COR-L47 (cell line): ENCODE results near the gene ZSCAN2.

Source experiments
- DNase-seq: peaks from one replicate; lab custom pipeline; 2025; lab: John Stamatoyannopoulos, UW

ZSCAN2 gene

DNA sequence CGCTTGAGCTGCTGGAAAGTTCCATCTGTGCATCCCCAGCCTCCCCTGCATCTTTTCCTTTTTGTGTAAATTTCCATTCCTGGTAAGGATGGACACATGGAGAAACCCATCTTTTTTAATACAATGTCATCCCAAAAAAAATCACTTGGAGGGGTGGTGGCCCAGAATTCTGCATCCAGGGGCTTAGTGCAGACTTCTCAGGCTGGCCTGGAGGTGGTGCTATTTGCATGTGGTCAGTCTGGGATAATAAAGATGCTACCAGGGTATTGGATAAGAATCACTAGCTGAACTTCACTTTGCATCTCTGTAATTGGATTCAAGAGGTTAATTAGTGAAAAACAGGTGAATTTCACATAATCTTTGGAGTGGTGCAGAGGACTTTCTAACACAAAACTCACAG is 1.8 kb upstream of the ZSCAN2 start:
- DNase-seq = peak; percentile 13

DNA sequence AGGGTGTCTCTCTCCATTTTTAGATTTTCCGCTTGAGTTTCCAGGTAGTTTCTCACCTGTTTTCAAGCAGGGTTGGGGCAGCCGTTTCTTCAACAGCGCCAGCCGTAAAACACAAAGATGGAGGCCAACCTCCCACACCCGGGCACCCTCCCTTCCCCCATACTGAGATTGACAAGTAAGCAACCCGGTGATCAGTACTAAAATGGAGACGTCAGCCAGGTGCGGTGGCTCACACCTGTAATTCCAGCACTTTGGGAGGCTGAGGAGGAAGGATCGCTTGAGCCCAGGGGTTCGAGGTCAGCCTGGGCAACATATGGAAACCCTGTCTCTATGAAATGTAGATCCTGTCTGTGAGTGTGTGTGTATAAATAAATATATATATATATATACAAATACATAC is 903 bp upstream of the ZSCAN2 start:
- DNase-seq = no peak

GRCh38 chr15:84600331-84600686 is 500 bp upstream of the ZSCAN2 start:
- peak; percentile 74 for DNase-seq

GRCh38 chr15:84601555-84601838 is 688 bp downstream of the ZSCAN2 start:
- no peak for DNase-seq

DNA sequence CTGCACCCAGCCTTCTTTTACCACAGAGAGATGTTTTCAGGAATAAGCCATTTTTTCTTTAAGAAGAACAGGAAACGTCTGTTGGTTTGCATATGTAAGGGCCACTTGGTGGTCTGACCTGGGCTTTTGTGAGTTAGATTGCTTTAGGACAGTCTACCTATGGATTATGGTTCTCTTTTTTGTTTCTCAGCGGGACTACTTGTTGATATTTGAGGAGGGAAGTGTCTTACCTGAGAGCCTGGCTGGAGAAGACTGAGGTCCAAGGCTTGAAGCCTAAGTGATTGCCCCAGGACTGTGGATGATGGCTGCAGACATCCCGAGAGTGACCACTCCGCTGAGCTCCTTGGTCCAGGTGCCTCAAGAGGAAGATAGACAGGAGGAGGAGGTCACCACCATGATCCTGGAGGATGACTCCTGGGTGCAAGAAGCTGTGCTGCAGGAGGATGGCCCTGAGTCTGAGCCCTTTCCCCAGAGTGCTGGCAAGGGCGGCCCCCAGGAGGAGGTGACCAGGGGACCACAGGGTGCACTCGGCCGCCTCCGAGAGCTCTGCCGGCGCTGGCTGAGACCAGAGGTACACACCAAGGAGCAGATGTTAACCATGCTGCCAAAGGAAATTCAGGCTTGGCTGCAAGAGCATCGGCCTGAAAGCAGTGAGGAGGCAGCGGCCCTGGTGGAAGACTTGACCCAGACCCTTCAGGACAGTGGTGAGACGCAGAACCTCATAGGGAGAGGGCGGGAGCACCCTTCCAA is 3.0 kb downstream of the ZSCAN2 start:
- DNase-seq = no peak

DNA sequence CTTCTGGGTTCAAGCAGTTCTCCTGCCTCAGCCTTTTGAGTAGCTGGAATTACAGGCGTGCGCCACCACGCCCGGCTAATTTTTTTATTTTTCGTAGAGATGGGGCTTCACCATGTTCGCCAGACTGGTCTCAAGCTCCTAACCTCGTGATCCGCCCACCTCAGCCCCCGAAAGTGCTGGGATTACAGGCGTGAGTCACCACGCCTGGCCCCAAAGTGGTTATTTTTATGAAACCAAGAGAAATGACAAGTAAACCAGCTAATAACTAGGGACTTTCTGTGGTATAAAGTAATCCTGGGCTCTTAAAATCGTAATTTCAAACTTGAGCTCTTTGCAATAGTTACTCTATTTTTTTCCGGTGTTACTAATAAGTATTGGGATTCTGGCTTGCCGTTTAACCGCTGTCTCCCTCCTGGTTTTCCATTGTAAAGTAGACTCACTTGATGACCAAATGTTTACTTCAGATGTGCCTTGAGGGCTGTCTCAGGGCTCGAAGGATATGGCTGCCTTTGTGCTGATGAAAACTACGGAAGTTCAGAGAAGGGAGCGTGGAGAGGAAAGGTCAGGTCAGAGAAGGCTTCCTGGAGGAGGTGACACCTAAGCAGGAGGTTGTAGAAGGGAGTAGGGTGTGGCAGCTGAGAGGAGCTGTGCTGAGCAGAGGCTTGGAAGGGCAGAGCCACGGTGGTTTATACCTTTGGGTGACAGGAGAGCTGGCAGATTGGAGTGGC is 4.2 kb downstream of the ZSCAN2 start:
- DNase-seq = no peak

- no peak for DNase-seq
These were observed 4.7 kb downstream of the ZSCAN2 start for GRCh38 chr15:84605554-84605882.

- DNase-seq = no peak
These were observed 5.9 kb downstream of the ZSCAN2 start for GRCh38 chr15:84606653-84607120.

- no peak for DNase-seq
These were observed 8.0 kb downstream of the ZSCAN2 start for GRCh38 chr15:84608707-84609284.

DNA sequence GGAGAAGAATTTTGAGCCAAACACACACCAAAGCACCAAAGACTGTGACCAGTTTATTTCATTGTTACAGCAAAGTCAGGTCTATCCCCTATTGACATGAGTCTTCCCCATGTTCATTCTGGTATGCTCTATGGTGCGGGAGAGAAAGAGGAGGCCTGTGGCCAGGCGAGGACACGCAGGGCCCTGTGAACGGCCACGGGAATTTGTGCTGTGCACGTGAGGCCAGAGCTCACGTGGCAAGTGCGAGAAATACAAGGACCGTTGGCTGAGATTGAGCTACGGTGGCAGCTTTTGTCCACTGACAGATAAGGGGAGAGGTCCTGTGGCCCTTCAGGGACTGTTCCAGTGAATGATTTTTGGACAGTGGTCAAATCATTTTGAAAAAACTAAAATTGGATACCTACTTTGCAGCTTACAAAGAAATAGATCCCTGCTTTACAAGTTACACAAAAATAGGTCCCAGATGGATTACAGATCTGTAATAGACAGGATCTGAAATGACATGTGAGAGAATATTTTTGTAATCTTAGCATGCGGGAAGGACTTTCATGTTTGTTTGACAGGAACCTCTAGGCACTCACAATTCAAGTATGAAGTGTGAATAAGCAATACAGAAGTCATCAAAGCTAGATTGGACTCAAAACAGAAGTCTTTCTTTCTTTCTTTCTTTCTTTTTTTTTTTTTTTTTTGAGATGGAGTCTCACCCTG is 9.2 kb downstream of the ZSCAN2 start:
- no peak for DNase-seq

- no peak for DNase-seq
These were observed 10.8 kb downstream of the ZSCAN2 start for GRCh38 chr15:84611631-84612030.

DNA sequence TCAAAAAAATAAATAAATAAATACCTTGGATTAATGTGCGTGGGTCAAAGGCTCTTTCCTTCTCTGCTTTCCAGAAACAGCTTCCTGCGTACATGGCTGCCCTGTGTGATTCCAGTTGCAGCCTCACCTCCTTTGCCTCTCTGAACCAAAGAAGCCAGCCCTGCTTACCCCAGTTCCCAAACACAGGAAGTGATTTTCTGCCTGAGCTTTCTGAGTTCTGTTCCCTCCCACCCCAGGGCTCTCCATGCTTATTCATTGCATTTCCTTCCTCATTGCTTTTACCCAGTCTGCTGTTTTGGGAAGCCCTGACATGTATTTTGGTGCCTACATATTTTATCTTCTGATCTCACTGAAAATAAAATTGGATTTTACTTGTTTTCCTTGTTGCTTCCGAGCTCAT is 15.4 kb downstream of the ZSCAN2 start:
- no peak for DNase-seq

DNA sequence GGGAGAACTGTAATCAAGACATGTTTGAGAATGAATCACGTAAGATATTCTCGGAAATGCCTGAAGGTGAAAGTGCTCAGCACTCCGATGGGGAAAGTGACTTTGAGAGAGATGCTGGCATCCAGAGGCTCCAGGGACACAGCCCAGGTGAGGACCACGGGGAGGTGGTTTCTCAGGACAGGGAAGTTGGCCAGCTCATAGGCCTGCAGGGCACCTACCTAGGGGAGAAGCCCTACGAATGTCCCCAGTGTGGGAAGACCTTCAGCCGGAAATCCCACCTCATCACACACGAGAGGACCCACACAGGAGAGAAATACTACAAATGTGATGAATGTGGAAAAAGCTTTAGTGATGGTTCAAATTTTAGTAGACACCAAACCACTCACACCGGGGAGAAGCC is 19.8 kb downstream of the ZSCAN2 start:
- no peak for DNase-seq

DNA sequence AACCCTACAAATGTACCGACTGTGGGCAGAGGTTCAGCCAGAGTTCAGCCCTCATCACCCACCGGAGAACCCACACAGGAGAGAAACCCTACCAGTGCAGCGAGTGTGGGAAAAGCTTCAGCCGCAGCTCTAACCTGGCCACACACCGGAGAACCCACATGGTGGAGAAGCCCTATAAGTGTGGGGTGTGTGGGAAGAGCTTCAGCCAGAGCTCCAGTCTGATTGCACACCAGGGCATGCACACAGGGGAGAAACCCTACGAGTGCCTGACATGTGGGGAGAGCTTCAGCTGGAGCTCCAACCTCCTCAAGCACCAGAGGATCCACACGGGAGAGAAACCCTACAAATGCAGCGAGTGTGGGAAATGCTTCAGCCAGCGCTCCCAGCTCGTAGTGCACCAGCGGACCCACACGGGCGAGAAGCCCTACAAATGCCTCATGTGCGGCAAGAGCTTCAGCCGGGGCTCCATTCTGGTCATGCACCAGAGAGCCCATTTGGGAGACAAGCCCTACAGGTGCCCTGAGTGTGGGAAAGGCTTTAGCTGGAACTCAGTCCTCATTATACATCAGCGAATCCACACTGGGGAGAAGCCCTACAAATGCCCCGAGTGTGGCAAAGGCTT is 20.7 kb downstream of the ZSCAN2 start:
- DNase-seq = no peak

GRCh38 chr15:84624359-84624758 is 23.6 kb downstream of the ZSCAN2 start:
- DNase-seq = no peak

DNA sequence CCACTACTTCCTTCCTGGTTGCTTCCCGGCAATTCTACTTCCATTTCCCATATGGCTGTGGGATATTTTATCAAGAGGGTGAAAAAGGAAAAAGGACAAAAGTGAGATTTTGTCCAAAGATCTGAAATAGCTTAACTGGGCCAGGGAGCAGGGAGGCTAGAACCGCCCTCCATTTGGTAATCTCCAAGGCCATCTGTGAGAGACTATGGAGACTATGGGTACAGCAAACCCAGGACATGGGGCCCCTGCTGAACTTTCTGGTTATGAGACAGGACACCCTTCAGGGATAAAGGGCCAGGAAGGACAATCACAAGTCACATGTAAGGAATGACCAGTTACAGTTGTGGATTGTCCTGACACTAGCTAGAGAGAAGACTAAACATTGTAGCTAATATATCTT is 24.3 kb downstream of the ZSCAN2 start:
- DNase-seq = no peak

GRCh38 chr15:84629033-84629432 is 28.2 kb downstream of the ZSCAN2 start:
- no peak for DNase-seq

DNA sequence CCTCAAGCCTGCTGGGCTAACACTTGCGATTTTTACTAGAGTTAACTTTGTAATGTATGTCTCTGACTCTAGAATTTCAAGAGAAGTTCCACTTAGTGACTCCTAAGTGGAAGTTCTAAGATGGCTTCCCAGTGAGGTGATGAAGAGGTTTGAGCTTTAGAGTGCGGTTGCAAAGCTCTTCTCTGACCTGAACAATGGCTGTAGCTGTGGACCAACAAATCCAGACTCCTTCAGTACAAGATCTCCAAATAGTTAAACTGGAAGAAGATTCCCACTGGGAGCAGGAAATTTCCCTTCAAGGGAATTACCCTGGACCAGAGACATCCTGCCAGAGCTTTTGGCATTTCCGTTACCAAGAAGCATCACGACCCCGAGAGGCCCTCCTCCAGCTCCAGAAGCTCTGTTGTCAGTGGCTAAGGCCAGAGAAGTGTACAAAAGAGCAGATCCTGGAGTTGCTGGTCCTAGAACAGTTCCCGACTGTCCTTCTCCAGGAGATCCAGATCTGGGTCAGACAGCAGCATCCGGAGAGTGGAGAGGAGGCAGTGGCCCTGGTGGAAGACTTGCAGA is 31.0 kb downstream of the ZSCAN2 start:
- DNase-seq = no peak

GRCh38 chr15:84633311-84634227 is 32.8 kb downstream of the ZSCAN2 start:
- peak; percentile 41 for DNase-seq

GRCh38 chr15:84634228-84634837 is 33.5 kb downstream of the ZSCAN2 start:
- DNase-seq = no peak

DNA sequence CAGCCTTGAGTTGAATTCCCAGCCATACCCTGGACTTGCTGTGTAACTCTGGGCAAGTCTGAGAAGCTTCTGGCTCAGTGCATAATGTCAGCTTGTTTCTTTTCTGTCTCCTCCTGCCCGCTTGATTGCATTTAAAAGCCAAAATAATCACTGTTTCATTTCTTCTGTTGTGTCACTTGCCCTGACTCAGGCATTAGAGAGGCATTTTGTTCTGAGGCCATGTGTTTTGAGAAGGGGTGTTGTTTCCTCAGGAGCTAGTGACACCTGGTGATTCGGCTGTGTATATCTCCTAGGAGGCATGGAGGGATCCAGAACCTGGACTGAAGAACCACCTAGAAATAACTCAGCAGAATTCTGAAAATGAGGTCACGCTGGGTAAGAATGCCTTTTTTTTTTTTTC is 37.3 kb downstream of the ZSCAN2 start:
- DNase-seq = peak; percentile 10
